GM19035 (cell line): ENCODE measurements around the gene KISS1.

Experiments
- ATAC-seq: cut with Tn5 transposase; IDR thresholded peaks from one replicate; pipeline ENCODE4 v1.9.1; 2021; ENCODE audit not compliant: unreplicated experiment

KISS1 gene

DNA sequence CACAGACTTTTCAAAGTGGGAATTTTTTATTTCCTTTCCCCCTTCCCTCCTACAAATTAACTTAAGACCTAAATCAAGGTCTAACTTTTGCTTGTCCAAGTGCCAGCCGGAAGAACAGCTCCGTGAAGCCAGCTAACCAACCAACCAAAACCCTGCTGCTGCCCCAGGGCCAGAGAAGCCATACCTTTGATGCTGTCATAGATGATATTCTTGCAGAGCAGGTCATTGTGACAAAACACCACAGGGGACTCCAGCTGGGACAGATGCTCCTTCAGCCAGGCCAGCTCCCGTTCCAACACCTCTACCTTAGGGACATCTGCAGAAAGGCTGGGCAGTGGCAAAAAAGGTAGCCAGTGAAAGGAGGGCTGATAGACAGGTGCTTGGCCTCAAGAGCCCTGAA, 55.2 kb downstream of the KISS1 start:
- no peak for ATAC-seq
